Measurements from ENCODE around the gene MSN.
"Not testable (repeated sequence)": the region's sequence is repeated elsewhere in the genome, so short reads cannot be mapped to it uniquely, and the experiment has no call there.

The MSN gene

DNA sequence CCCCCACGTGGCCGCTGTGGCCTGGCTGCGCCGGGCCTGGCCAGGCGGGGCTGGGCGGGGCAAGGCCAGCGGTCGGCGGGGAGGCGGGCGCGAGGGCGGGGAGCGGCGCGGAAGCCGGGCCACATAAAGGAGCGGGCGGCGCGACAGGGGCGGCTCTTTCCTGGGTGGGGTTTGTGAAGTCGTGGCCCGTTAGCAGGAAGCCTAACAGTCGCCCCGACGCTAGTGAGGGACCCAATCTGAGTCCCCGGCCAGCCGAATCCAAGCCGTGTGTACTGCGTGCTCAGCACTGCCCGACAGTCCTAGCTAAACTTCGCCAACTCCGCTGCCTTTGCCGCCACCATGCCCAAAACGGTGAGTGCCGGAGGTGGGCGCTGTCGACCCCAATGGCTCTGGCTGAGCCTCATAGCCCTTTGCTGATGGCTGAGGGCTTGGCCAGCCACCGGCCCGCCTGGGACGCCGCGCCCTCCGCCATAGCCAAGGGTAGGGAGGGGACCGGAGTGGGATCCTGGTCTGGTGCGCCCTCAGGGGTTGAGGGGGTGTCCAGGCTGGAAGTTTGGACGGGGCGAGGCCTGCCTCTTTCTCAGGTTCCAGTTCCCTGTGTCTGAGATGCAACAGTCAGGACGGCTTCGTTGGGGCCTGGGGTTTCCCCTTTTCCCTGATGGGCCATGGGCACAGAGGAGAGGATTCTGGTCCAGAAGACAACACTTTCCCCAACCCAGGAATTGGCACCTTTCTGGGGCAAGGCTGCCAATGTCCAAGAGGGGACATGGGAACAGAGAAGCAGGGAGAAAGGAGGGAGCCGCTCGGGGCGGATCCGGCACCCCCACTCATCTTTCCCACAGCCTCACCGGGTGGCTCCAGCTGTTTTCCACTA is at the start of gene MSN:
Gene MSN, plus strand, starts transcription at position 152 of the 874 bp plus-strand sequence. Its CDS starts 188 bp downstream, at position 340.
- DNase-seq, result peak; percentile 8

DNA sequence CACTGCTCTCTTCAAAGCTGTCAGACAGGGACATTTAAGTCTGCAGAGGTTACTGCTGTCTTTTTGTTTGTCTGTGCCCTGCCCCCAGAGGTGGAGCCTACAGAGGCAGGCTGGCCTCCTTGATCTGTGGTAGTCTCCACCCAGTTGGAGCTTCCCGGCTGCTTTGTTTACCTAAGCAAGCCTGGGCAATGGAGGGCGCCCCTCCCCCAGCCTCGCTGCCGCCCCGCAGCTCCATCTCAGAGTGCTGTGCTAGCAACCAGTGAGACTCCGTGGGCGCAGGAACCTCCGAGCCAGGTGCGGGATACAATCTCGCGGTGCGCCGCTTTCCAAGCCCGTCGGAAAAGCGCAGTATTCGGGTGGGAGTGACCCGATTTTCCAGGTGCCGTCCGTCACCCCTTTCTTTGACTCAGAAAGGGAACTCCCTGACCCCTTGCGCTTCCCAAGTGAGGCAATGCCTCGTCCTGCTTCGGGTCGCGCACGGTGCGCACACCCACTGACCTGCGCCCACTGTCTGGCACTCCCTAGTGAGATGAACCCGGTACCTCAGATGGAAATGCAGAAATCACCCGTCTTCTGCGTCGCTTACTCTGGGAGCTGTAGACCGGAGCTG is 47.3 kb upstream of the MSN start:
- not testable (repeated sequence) for DNase-seq

DNA sequence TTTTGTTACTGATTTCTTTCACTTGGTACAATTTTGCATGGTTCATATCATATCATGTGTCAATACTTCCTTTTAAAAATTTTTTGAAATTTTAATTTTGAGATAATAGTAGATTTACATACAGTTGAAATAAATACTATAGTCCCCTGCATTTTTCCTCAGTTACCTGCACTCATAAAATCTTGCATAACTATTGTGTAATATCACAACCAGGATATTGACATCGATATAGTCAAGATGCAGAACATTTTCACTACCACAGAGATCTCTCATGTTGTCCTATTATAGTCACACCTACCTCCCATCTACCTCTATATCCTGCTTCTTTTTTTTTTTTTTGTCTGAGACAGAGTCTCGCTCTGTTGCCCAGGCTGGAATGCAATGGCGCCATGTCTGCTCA is 36.7 kb upstream of the MSN start:
- no peak for DNase-seq

- DNase-seq, result no peak
These were observed 33.6 kb upstream of the MSN start for GRCh38 chrX:65633826-65634225.

DNA sequence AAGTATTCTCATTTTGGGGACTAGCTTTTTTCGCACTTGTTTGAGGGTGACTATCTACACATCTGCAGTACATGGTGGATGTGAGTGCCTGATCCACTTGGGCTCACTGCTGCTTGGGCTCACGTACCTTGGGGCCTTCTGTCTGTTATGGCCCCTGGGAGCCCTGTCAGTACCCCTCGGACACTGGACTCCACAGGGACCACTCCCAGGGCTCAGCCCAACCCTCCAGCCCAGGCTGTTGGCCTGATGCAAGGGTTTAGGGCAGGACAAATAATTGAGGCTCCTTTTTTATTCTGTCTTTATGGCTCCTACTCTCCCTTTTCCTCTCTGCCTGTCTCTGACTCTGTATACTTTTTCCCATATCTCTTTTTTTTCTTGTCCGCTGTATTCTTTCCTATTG is 32.7 kb upstream of the MSN start:
- DNase-seq, result no peak

GRCh38 chrX:65635378-65635777 is 32.1 kb upstream of the MSN start:
- no peak for DNase-seq

DNA sequence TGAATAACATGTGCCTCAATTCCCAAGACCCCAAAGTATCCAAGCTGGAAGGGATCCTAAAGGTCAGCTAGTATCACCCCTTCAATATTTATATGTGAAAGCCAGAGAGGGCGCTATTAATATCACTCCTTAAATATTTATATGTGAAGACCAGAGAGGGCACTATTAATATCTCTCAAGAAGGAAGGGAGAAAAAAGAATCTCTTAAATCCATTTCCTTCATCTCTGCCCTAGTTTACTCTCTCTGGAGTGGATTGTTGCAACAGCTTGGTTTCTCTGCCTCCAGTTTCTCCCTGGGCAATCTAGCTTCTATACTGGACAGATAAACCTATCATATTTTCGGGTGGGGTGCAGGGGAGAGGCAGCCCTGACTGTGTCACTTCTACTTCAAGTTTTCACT is 31.6 kb upstream of the MSN start:
- no peak for DNase-seq

DNA sequence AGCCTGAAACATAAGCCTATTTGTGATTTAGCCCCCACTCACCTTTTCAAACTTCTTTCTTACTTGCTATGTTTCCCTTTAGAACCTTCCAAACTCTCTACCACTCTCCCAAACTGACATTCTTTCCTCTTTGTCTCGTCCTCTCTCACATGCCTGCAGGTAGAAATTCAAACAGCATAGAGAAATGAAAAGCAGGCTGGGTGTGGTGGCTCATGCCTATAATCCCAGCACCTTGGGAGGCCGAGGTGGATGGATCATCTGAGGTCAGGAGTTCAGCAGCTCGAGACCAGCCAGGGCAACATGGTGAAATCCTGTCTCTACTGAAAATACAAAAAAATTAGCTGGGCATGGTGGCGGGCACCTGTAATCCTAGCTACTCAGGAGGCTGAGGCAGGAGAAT is 31.2 kb upstream of the MSN start:
- DNase-seq, result not testable (repeated sequence)

DNA sequence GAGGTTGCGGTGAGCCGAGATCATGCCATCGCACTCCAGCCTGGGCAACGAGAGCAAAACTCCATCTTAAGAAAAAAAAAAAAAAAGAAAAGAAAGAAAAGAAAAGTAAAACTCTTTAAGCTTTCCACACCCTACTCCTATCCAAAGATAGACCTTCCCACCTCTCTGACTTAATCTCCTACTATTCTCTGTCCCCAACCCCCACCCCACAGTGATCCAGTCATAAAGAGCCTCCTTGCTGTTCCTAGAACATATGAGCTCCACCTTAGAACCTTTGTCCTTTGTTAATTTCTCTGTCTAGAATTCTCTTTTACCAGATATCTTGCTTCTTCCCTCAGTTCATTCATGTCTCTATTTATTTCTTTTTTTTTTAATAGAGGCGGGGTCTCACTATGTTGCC is 30.1 kb upstream of the MSN start:
- no peak for DNase-seq

DNA sequence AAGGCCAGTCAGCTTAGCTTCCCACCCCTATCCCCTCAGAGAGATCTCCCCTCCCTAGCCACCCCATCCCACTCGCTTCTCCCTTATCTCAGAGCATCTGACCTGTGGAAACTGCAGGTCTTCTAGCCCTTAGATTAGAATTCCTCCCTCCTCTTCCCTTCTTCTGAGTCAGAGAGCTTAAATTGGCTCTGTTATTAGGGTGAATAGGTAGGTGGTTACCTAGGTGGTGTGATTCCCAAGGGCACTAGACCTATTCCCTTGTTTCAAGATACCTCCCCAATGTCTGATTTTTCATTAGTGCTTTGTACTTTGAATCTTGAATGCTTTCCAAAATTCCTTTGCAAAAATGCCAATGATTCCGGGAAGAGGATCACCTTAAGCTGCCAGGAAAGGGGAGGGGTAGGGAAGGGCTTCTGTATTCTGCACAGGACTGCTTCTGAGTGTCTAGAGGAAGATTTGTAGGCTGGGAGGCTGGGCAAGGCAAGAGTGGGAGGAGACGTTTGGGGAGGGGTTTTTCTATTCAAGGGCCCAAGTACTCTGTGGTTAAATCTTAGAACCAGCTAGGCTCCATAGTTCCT is 24.5 kb upstream of the MSN start:
- no peak for DNase-seq

GRCh38 chrX:65643531-65644052 is 23.9 kb upstream of the MSN start:
- DNase-seq, result no peak

- DNase-seq, result peak; percentile 47
These were observed 22.7 kb upstream of the MSN start for GRCh38 chrX:65644621-65645289.

DNA sequence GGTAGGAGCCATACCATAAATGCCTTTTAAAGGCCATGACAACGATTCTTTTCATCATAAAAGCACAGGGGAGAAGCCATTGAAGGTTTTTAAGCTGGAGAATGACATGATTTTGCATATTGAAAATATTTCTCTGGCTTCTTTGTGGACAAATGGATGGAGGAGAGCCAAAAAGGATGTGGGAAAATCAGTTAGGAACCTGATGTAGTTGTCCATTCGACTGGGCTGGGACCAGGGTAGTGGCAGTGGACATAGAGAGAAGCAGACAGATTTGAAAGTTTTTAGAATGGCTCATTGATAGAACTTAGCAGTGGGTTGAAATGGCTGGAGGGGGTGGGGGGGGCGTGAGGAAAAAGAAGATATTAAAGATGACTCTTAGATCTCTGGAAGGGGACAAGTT is 19.7 kb upstream of the MSN start:
- DNase-seq, result no peak

DNA sequence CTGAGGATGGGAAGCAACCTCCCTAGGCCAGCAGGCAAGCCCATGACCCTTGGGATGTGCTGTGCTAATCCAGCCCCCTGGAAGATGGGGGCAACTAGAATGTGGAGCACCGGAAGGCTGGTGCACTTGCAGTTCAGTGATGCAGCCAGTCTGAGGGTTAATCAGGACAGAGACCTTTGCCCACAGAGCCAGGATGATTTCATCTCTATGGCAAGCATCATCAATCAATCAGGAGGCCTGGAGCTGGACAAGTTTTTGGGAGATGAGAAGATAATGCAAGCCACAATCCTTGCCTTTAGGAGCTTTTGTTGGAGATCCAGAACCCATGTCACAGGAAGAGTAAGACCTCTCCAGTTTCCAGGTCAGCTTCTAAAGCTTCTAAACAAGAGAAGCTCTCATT is 15.4 kb upstream of the MSN start:
- DNase-seq, result no peak

GRCh38 chrX:65657009-65657441 is 10.4 kb upstream of the MSN start:
- DNase-seq, result not testable (repeated sequence)

- DNase-seq, result no peak
These were observed 9.8 kb upstream of the MSN start for GRCh38 chrX:65657659-65658058.

- DNase-seq, result no peak
These were observed 9.2 kb upstream of the MSN start for GRCh38 chrX:65658229-65658628.

- DNase-seq, result no peak
These were observed 324 bp upstream of the MSN start for GRCh38 chrX:65667157-65667502.

DNA sequence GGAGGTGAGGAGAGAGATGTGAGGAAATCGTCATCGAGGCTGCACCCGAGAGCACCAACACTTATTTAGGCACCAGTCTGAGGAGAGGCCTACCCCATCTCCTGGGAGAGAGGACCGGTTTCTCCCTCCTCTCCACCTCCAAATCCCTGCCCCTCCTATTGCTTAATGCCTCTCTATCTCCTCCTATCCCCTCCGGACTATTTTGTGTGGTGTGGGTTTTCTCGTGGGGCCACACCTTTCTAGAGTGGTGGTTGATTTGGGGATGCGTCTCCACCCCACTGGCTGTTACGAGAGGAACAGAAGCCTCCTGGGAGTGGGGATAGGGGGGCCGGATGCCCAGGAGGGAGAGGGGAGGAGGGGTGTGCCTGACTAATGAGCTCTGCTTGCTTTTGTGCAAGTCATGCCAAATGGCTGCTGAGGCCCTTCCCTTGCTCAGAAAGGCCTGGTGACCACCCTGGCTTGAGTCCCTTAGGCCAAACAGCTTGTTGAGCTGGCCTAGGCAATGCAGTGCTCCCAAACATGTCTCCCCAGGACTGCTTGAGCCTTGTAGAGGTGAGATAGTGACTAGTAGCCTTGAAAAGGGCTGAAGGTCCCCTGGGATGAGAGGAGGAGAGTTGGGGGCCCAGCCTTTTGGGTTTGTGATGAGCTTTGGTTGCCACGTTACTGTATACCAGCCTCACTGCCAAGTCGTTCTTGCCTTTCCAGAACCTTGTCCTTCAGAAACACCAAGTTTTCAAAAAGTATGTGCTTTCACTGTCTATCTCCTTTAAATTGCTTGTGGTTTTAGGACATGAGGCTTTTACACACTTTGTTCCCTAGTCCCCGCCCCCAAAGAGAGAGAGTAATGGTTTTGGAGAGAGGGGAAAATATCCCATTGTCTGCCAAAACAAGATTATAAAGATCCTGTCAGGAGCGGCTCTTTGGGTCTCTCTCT is 1.2 kb downstream of the MSN start:
- peak; percentile 31 for DNase-seq

GRCh38 chrX:65671286-65671685 is 3.8 kb downstream of the MSN start:
- no peak for DNase-seq

DNA sequence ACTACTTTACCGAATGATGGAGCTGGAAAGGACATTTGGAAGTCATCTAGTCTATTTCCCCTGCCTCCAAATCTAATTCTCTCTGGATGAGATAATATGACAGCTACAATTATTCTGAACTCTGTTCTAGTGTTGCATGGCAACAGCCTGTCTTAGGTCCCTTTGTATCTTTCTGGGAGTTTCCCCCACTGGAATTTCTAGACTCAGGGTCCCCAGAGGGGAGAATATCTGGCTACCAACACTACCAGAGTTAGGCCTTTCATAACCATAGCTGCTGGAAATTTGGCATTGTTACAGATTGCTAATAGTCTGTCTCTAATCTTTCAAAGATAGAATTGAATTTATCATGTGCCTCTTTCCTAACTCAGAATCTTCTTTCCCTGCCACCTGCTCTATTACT is 4.5 kb downstream of the MSN start:
- DNase-seq, result peak; percentile 1

GRCh38 chrX:65673857-65674203 is 6.4 kb downstream of the MSN start:
- no peak for DNase-seq
